K562 (cell line): ENCODE measurements around the gene PHB1. TPM values are rescaled to one million over a fixed set of nuclear protein-coding genes. Genes with fewer than 3 reads are reported as not detected.

Experiments used
- CHD7 ChIP-seq: fragments of 200-600 bp; sonication (generic); IDR thresholded peaks from one replicate; pipeline ENCODE4 v1.6.1; 2012; ENCODE audit warnings: mild to moderate bottlenecking, low read depth, low read length, inconsistent platforms
- SIRT6 ChIP-seq: IDR thresholded peaks from one replicate; pipeline ENCODE4 v1.6.1; 2012; ENCODE audit warnings: low read depth, mild to moderate bottlenecking, control low read depth, inconsistent platforms, low read length, moderate library complexity
- polyA plus RNA-seq, 8 experiments: library from polyadenylated mRNA; depleted of rRNA in 4 of 8; stranded (reverse) in 5 of 8; unstranded in 3 of 8; fragments of >200 nt; fragmentation: Nextera tagmentation in 2 of 8; fragmentation: Illumina TruSeq in 1 of 8; extraction: Ambion mirVana in 2 of 8; extraction: Trizol in 1 of 8; gene quantifications; 2 replicates each; pipeline versions ENCODE4 v1.2.1 to v1.2.3, GENCODE V29; 2011 to 2014; ENCODE audit warnings: inconsistent platforms in 1 of 8, missing spikeins in 1 of 8
- total RNA-seq, 7 experiments: library from RNA; depleted of rRNA in 6 of 7; stranded (reverse); fragments of >200 nt in 6 of 7; fragmentation: Illumina TruSeq in 2 of 7; extraction: Trizol in 2 of 7; gene quantifications; 2 replicates each; pipeline versions ENCODE4 v1.2.1 to v1.2.3, GENCODE V29; 2011 to 2021; ENCODE audit warnings: low replicate concordance in 1 of 7
- TF ChIP-seq, protein P1 (sequence below): sonication (generic); formaldehyde crosslinking; IDR thresholded peaks from 2 replicates; pipeline ENCODE4 v1.8.0; 2022; ENCODE audit warnings: mild to moderate bottlenecking, missing genetic modification reagents, borderline replicate concordance
- TF ChIP-seq, protein P2 (sequence below): fragments of 450-650 bp; IDR thresholded peaks from 2 replicates; pipeline ENCODE4 v1.6.1; 2016; ENCODE audit warnings: mild to moderate bottlenecking
- TF ChIP-seq, protein P3 (sequence below): fragments of 450-650 bp; formaldehyde crosslinking; conservative IDR thresholded peaks from 2 replicates; pipeline ENCODE4 v1.4.0; 2022; ENCODE audit warnings: mild to moderate bottlenecking, missing genetic modification characterization

PHB1 gene
- total and polyA plus RNA-seq, 9 of the 15 experiments (the other 6 are each of a cell fraction or from before 2014, with no cell fraction given) = 191 to 818 (median 349) TPM

DNA sequence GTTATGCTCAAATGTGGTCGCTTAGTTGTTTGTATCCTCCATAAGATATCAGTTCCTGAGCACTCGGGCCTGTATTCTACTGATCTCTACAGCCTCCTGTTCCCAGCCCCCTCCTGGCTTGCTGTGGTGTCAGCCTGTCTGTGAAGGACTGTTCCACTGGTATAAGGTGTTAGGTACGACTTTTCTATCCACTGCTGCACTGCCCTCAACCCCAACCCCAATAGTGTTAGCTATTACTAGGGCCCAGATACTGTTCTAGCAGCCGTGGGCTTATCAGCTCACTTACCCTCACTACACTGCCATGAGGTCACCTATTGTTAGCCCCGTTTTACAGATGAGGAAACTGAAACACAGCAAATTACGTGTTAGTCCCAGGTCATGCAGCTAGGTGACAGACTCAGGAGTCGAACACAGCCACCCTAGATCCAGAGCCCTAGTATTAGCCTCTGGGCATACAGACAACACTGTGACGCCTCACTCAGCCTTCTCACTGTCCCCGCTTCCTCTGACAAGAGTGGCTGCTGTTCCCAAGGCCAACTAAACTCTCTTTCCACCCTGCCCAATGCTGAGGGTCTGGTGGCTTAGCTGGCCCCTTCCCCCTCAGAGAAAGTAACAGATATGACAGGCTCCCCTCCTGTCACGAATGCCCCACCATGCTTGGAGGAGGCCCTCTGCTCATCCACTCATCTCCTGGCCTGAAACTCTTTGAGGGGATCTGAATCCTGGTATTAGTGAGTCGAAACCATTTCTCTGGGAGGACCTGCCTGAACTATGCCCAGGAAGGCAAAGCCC, 27.0 kb downstream of the PHB1 start (continued):
- TF ChIP-seq, protein P1, sequence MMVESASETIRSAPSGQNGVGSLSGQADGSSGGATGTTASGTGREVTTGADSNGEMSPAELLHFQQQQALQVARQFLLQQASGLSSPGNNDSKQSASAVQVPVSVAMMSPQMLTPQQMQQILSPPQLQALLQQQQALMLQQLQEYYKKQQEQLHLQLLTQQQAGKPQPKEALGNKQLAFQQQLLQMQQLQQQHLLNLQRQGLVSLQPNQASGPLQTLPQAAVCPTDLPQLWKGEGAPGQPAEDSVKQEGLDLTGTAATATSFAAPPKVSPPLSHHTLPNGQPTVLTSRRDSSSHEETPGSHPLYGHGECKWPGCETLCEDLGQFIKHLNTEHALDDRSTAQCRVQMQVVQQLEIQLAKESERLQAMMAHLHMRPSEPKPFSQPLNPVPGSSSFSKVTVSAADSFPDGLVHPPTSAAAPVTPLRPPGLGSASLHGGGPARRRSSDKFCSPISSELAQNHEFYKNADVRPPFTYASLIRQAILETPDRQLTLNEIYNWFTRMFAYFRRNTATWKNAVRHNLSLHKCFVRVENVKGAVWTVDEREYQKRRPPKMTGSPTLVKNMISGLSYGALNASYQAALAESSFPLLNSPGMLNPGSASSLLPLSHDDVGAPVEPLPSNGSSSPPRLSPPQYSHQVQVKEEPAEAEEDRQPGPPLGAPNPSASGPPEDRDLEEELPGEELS (CRISPR knock-in tag) = no peak
- TF ChIP-seq, protein P2, sequence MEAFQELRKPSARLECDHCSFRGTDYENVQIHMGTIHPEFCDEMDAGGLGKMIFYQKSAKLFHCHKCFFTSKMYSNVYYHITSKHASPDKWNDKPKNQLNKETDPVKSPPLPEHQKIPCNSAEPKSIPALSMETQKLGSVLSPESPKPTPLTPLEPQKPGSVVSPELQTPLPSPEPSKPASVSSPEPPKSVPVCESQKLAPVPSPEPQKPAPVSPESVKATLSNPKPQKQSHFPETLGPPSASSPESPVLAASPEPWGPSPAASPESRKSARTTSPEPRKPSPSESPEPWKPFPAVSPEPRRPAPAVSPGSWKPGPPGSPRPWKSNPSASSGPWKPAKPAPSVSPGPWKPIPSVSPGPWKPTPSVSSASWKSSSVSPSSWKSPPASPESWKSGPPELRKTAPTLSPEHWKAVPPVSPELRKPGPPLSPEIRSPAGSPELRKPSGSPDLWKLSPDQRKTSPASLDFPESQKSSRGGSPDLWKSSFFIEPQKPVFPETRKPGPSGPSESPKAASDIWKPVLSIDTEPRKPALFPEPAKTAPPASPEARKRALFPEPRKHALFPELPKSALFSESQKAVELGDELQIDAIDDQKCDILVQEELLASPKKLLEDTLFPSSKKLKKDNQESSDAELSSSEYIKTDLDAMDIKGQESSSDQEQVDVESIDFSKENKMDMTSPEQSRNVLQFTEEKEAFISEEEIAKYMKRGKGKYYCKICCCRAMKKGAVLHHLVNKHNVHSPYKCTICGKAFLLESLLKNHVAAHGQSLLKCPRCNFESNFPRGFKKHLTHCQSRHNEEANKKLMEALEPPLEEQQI = no peak
- TF ChIP-seq, protein P3, sequence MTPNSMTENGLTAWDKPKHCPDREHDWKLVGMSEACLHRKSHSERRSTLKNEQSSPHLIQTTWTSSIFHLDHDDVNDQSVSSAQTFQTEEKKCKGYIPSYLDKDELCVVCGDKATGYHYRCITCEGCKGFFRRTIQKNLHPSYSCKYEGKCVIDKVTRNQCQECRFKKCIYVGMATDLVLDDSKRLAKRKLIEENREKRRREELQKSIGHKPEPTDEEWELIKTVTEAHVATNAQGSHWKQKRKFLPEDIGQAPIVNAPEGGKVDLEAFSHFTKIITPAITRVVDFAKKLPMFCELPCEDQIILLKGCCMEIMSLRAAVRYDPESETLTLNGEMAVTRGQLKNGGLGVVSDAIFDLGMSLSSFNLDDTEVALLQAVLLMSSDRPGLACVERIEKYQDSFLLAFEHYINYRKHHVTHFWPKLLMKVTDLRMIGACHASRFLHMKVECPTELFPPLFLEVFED (CRISPR knock-in tag) = no peak
- TF ChIP-seq SIRT6 (no peak), CHD7 (no peak)
